GM12872 (cell line): ENCODE results near the gene CHMP6.

Experiments
- CTCF ChIP-seq: IDR thresholded peaks from 3 replicates; pipeline ENCODE4 v1.5.1; 2011; ENCODE audit warnings: low read depth, mild to moderate bottlenecking, low read length, moderate library complexity; ENCODE audit not compliant: insufficient read depth

CHMP6 gene

GRCh38 chr17:80999536-81000333 is 8.1 kb downstream of the CHMP6 start:
- no peak for TF ChIP-seq CTCF

- TF ChIP-seq CTCF: no peak
Measured at GRCh38 chr17:81000334-81000630, 8.6 kb downstream of the CHMP6 start.

- no peak for TF ChIP-seq CTCF
Measured at GRCh38 chr17:81000631-81001357, 9.2 kb downstream of the CHMP6 start.

- TF ChIP-seq CTCF: no peak
Measured at GRCh38 chr17:81002013-81002384, 10.4 kb downstream of the CHMP6 start.

- no peak for TF ChIP-seq CTCF
Measured at GRCh38 chr17:81002409-81003361, 11.0 kb downstream of the CHMP6 start.

GRCh38 chr17:81003711-81004475 is 12.3 kb downstream of the CHMP6 start:
- TF ChIP-seq CTCF: no peak

GRCh38 chr17:81006891-81007290 is 15.2 kb downstream of the CHMP6 start:
- TF ChIP-seq CTCF: no peak
